Right lobe of liver (tissue), 6 donors: ENCODE results near the gene ZNF628. TPM values are rescaled to one million over a fixed set of nuclear protein-coding genes. Genes with fewer than 3 reads are reported as not detected.
"Not testable (repeated sequence)": the region's sequence is repeated elsewhere in the genome, so short reads cannot be mapped to it uniquely, and the experiment has no call there.

Experiments
- ATAC-seq, 4 donors: fragments of 200-7000 bp; cut with Tn5 transposase; one replicate each; pipeline ENCODE4 v1.9.1; 2020; ENCODE audit warnings: mild to moderate bottlenecking in 4 of 4, moderate library complexity in 4 of 4
- DNase-seq, 3 donors: peaks; one replicate each; pipeline ENCODE4 v3.0.0-alpha.2; 2020
- H3K27ac ChIP-seq, 3 donors: fragments of 200-600 bp; one replicate each; pipeline ENCODE4 v1.8.0; 2022
- H3K27me3 ChIP-seq, 2 donors: fragments of 200-600 bp; one replicate each; pipeline ENCODE4 v1.8.0; 2022
- H3K36me3 ChIP-seq, 4 donors: fragments of 200-600 bp; sonication (generic) in 1 of 4; one replicate each; pipeline versions ENCODE4 v1.5.1 to v1.8.0; 2017 to 2022; ENCODE audit warnings: control low read depth in 1 of 4
- H3K4me1 ChIP-seq, 4 donors: fragments of 200-600 bp; sonication (generic) in 1 of 4; one replicate each; pipeline versions ENCODE4 v1.5.1 to v1.8.0; 2017 to 2022; ENCODE audit warnings: control low read depth in 1 of 4
- H3K4me3 ChIP-seq, 3 donors: fragments of 200-600 bp; one replicate each; pipeline ENCODE4 v1.8.0; 2022
- H3K9me3 ChIP-seq, 4 donors: fragments of 200-600 bp; sonication (generic) in 1 of 4; one replicate each; pipeline versions ENCODE4 v1.5.1 to v1.8.0; 2017 to 2022; ENCODE audit warnings: control low read depth in 1 of 4
- POLR2A ChIP-seq: fragments of 450-650 bp; IDR thresholded peaks from one replicate; pipeline ENCODE4 v1.6.1; 2017; ENCODE audit warnings: antibody characterized with exemption, mild to moderate bottlenecking
- WGBS: methylation state at CpG from one replicate; pipeline ENCODE4 v1.1.6; 2018; ENCODE audit warnings: low coverage, low lambda C conversion rate; ENCODE audit not compliant: insufficient coverage; ENCODE audit errors: missing lambda C conversion rate; 5-methylcytosine and 5-hydroxymethylcytosine counted together
- intact Hi-C, 2 donors: fragments of 100-400 bp; cut with DNase I; formaldehyde crosslinking; loops; one replicate each; pipeline versions ENCODE4 v1.11.2 to v1.14.1; 2022
- total RNA-seq, 6 experiments: library from RNA; depleted of rRNA in 2 of 6; stranded (reverse); fragments of >200 nt in 2 of 6; fragmentation: NEBNext Ultra II Directional in 3 of 6; extraction: Animal tissue kit (Norgen Biotek cat#: 25700) in 3 of 6; gene quantifications; one replicate each; pipeline versions ENCODE4 v1.1.0 to v1.2.4, GENCODE V29; 2016 to 2023
- TF ChIP-seq, protein P1 (sequence below), 4 donors: fragments of 200-600 bp in 3 of 4; fragments of 450-650 bp in 1 of 4; IDR thresholded peaks; one replicate each; pipeline versions ENCODE4 v1.5.1 to v1.8.0; 2016 to 2022; ENCODE audit warnings: antibody characterized with exemption in 4 of 4, mild to moderate bottlenecking in 2 of 4
- donor health status: DM: no; HTN: yes; CAD: no.
- donor health status: DM: no; HTN: no; CAD: no.
- donor health status: DM: no; HTN: no; CAD: no.
- donor health status: DM: no; HTN: yes; CAD: no.
- donor health status: DM: no; HTN: yes; CAD: no.

Gene ZNF628
- total RNA-seq, 6 experiments from 2014 or later, result 3.4 to 9.2 (median 4.4) TPM

DNA sequence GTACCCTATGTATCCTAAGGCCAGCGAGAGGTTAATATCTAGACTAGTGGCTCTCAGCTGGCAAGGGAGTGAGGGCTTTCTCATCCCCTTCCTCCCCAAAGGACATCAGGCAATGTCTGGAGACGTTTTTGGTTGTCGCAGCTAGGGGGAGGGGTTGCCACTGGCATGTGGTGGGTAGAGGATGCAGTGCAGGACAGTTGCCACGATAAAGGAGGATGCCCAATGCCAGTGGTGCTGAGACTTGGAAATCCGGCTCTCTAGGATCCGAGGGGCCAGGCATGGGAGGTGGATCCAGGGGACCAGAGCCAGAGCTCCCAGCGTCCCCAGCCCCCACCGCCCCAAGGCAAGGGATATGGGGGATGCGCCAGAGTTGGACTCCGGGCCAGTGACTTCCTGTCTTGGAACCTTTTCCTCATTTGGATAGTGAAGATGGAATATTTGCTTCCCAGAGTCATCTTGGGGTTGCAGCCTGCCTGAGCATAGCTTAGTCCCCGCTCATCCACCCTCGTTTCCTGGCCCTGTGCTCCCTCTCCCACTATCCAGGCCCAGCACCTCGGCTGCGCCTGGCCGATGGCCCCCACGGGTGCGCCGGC is 16.7 kb downstream of the ZNF628 start:
- Histone ChIP-seq H3K4me1 (no peaks in the 10 kb centered on the region), H3K4me3 (peak overlapping the region in 1 of 3 donors; percentile 19)
- intact Hi-C loops, result loop anchor here in 1 of 2 donors (10.0 kb wide), 1 partner anchor 348 kb away; the partner anchor contains the start of gene TNNT1

DNA sequence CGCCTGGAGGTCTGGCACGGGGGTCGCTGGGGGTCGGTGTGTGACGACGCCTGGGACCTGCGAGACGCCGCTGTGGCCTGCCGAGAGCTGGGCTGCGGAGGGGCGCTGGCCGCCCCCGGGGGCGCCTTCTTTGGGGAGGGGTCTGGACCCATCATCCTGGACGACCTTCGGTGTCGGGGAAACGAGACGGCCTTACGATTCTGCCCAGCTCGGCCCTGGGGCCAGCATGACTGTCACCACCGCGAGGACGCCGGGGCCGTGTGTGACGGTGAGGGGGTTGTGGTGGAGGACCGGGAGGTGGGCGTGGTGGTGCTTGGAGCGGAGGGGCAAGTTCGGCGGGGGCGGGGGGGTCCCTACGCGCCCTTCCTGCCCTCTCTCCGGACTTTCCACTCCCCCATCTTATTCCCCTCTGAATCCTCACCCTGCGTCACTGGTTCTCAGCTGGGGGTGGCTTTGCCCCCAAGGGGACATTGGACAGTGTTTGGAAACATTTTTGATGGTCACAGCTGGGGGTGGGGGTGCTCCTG is 17.3 kb downstream of the ZNF628 start:
- no peaks in the 10 kb centered on the region for H3K9me3 ChIP-seq
- TF ChIP-seq, protein P1, sequence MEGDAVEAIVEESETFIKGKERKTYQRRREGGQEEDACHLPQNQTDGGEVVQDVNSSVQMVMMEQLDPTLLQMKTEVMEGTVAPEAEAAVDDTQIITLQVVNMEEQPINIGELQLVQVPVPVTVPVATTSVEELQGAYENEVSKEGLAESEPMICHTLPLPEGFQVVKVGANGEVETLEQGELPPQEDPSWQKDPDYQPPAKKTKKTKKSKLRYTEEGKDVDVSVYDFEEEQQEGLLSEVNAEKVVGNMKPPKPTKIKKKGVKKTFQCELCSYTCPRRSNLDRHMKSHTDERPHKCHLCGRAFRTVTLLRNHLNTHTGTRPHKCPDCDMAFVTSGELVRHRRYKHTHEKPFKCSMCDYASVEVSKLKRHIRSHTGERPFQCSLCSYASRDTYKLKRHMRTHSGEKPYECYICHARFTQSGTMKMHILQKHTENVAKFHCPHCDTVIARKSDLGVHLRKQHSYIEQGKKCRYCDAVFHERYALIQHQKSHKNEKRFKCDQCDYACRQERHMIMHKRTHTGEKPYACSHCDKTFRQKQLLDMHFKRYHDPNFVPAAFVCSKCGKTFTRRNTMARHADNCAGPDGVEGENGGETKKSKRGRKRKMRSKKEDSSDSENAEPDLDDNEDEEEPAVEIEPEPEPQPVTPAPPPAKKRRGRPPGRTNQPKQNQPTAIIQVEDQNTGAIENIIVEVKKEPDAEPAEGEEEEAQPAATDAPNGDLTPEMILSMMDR (IDR thresholded peaks at IDR 0.05), result no peak
- TF ChIP-seq POLR2A, result no peak
- H3K4me3 ChIP-seq, result peak overlapping the region in 2 of 3 donors; percentile 12 to 19
- WGBS, result no CpG with 5 or more reads among the region's 38 CpGs
- no peaks in the 10 kb centered on the region for H3K27me3 ChIP-seq
- intact Hi-C loops, result loop anchor here in 1 of 2 donors (10.0 kb wide), 1 partner anchor 349 kb away; the partner anchor contains the start of gene TNNT1
- no peaks in the 10 kb centered on the region for H3K4me1 ChIP-seq
- ATAC-seq (no peak), DNase-seq (no peak)
- peak overlapping the region in 1 of 3 donors; percentile 43 for H3K27ac ChIP-seq
- H3K36me3 ChIP-seq, result no peaks in the 10 kb centered on the region

More for the DNA sequence above, 16.7 kb downstream of the ZNF628 start:
- ATAC-seq, result peak in 1 of 4 donors; percentile 18
- no peaks in the 10 kb centered on the region for H3K36me3 ChIP-seq
- no peak for DNase-seq
- peak overlapping the region in 1 of 3 donors; percentile 43 for H3K27ac ChIP-seq
- no peaks in the 10 kb centered on the region for H3K9me3 ChIP-seq
- no peaks in the 10 kb centered on the region for H3K27me3 ChIP-seq
- TF ChIP-seq, protein P1 (IDR thresholded peaks at IDR 0.05), result no peak
- TF ChIP-seq POLR2A, result no peak
- WGBS, result 43% methylated on average over 8 of the region's 18 CpGs

DNA sequence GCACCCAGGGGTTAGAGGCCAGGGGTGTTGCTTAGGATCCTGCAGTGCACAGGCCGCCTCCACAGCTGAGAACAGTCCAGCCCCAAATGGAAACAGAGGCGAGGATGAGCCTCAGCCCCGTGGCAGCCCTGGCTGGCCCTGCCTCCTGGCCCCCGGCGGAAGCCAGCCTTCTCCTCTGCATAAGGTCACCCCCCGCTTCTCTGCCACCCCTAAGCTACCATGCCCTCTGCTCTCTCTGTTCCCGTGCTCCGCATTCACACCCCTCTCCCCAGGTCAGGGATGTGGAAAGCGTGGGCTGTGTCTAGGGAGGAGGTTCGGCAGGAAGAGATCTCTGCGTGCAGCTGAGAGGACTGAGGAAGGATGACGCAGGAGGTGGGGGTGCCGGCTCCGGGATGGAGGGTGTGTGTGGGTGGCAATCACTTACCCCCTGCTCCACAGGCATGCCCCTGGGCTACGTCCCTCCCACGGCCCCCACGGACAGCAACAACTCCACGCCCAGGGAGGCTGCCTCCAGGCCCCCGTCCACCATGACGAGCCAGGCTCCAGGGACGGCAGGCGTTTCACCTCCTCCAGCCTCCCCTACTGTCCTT is 17.9 kb downstream of the ZNF628 start:
- ATAC-seq (peak; percentile 17 to 69 (median 32)), DNase-seq (no peak)
- no peak for TF ChIP-seq POLR2A
- TF ChIP-seq, protein P1 (IDR thresholded peaks at IDR 0.05), result no peak
- Histone ChIP-seq H3K36me3 (no peaks in the 10 kb centered on the region), H3K27ac (peak overlapping the region in 1 of 3 donors; percentile 43), H3K4me3 (peak overlapping the region; percentile 12 to 19 (median 16)), H3K9me3 (no peaks in the 10 kb centered on the region), H3K27me3 (no peaks in the 10 kb centered on the region), H3K4me1 (no peaks in the 10 kb centered on the region)
- intact Hi-C loops, result loop anchor here in 1 of 2 donors (10.0 kb wide), 1 partner anchor 349 kb away; the partner anchor contains the start of gene TNNT1
- 17% methylated on average over 5 of the region's 22 CpGs for WGBS

DNA sequence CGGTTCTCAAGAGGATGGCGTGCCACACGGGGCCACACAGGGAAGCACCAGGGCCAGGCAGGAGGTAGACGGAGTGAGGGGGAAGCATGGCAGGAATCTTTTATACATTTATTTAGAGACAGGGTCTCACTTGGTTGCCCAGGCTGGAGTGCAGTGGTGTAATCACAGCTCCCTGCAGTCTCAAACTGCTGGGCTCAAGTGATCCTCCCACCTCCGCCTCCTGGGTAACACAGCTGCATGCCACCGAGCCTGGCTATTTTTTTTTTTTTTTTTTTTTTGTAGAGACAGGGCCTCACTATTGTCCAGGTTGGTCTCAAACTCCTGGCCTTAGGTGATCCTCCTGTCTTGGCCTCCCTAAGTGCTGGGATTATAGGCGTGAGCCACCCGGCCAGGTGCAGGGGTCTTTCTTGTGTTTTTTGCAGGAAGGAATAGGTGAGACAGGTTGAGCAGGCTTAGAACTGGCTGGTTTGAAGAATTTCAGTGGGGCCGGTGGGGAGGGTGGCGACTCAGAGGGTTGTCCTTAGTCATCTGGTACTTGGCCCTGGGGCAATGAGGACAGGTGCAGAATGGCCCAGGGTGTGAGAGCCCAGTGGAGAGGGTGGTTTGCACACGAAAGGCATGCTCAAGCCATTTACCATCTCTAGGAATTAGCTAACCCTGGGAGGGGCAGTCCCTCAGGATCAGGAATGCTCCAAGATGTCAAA is 19.4 kb downstream of the ZNF628 start:
- no peaks in the 10 kb centered on the region for H3K36me3 ChIP-seq
- 75% methylated on average over 9 of the region's 11 CpGs for WGBS
- intact Hi-C loops, result loop anchor here in 1 of 2 donors (10.0 kb wide), 1 partner anchor 351 kb away; the partner anchor contains the start of gene TNNT1
- no peaks in the 10 kb centered on the region for H3K9me3 ChIP-seq
- H3K4me3 ChIP-seq, result no peak overlapping the region
- ATAC-seq (no peak), DNase-seq (no peak)
- no peaks in the 10 kb centered on the region for H3K4me1 ChIP-seq
- TF ChIP-seq, protein P1 (IDR thresholded peaks at IDR 0.05), result no peak
- no peak for TF ChIP-seq POLR2A
- no peaks in the 10 kb centered on the region for H3K27me3 ChIP-seq
- H3K27ac ChIP-seq, result no peak overlapping the region

DNA sequence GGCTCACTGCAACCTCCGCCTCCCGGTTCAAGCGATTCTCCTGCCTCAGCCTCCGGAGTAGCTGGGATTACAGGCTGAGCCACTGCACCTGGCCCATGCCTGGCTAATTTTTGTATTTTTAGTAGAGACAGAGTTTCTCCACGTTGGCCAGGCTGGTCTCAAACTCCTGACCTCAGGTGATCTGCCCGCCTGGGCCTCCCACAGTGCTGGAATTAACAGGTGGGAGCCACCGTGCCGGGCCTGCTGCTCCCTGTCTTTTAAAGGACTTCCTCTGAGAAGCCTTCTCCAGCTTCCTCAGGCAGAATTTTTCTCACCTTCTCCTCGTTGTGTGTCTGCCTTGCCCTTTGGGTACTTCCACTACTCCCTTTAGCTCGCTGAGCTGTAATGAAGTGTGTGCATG is 20.4 kb downstream of the ZNF628 start:
- not testable (repeated sequence) for H3K27me3 ChIP-seq, H3K27ac ChIP-seq, H3K4me1 ChIP-seq, H3K9me3 ChIP-seq, H3K4me3 ChIP-seq, DNase-seq, ATAC-seq, H3K36me3 ChIP-seq
- intact Hi-C loops, result loop anchor here in 1 of 2 donors (10.0 kb wide), 1 partner anchor 352 kb away; the partner anchor contains the start of gene TNNT1
- 69% methylated on average over 6 of the region's 10 CpGs for WGBS
